Measurements from ENCODE around the gene RPUSD3. TPM values are rescaled to one million over a fixed set of nuclear protein-coding genes. Genes with fewer than 3 reads are reported as not detected.
"Not testable (repeated sequence)": the region's sequence is repeated elsewhere in the genome, so short reads cannot be mapped to it uniquely, and the experiment has no call there.

RPUSD3 gene
- total and polyA plus RNA-seq, 2 donors (not counting 3 experiments of a cell fraction or from before 2014, with no cell fraction given): 38.9 to 56.6 TPM

DNA sequence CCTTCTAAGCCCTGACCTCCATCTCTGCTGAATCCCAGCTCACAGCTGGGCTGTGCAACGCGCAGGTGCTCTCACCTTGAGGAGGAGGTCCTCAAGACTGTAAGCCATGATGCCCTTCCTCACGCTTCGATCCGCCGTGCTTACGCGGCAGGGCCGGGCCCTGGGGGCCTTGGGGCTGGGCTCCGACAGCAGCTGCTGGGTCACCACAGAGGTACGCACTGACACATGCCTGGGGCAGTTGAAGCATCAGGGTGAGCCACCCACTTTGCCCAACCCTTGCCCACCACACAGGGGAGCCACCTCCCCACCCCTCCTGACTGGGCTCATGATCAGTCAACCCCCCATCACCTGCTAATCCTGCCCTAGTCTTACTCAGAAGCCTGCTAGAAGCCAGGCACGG lies 33.2 kb upstream of the RPUSD3 start:
- no peak overlapping the region for H3K9ac ChIP-seq (replicated peaks; ENCODE audit: extremely low read depth, insufficient read depth, low read length)
- H3K4me2 ChIP-seq (ENCODE audit: insufficient read depth, low read length): no peak overlapping the region
- H3K9me1 ChIP-seq (replicated peaks; ENCODE audit: control insufficient read depth, extremely low read depth, insufficient read depth, low read length): no peaks in the 10 kb centered on the region
- H4K20me1 ChIP-seq (replicated peaks; ENCODE audit: control insufficient read depth, extremely low read depth, insufficient read depth, low read length): no peaks in the 10 kb centered on the region
- no peak overlapping the region for H3K4me3 ChIP-seq (replicated peaks in 1 of 3; ENCODE audit: insufficient read depth in 1 of 3, low read depth in 1 of 3, low read length in 3 of 3)
- H3K36me3 ChIP-seq (ENCODE audit: control insufficient read depth in 2 of 2, extremely low read depth in 1 of 2, insufficient read depth in 2 of 2, low read length in 2 of 2): no peaks in the 10 kb centered on the region
- CTCF ChIA-PET: no interaction called here
- no peaks in the 10 kb centered on the region for H3K4me1 ChIP-seq (ENCODE audit: control insufficient read depth, extremely low read depth, insufficient read depth, low read length)
- POLR2A ChIA-PET: no interaction called here
- dilution Hi-C loops (cut with MboI; ENCODE audit: extremely low pct_ligation_motif_present, low sequenced_read_pairs) (no loop called here), intact Hi-C loops (cut with micrococcal nuclease) (no loop called here)
- FAIRE-seq: no peak
- H3K27ac ChIP-seq (ENCODE audit: insufficient read depth, low read depth, low read length): no peak overlapping the region
- TF ChIP-seq CTCF (IDR thresholded peaks at IDR 0.05; ENCODE audit: extremely low read depth in 1 of 2, insufficient read depth in 1 of 2, low read depth in 1 of 2, low read length in 2 of 2): no peak
- no TSS peak for BruUV-seq (replicated peaks)
- no peak for DNase-seq (ENCODE audit: low read depth, low spot score)
- no peaks in the 10 kb centered on the region for H3K27me3 ChIP-seq (ENCODE audit: control insufficient read depth in 2 of 2, insufficient read depth in 2 of 2, low read length in 2 of 2)
- no peaks in the 10 kb centered on the region for H3K9me3 ChIP-seq (replicated peaks; ENCODE audit: control insufficient read depth, insufficient read depth, low read length)
- H3K79me2 ChIP-seq (ENCODE audit: control insufficient read depth, insufficient read depth, low read length): no peaks in the 10 kb centered on the region
- no peak overlapping the region for H2AFZ ChIP-seq (ENCODE audit: low read depth, low read length)

- intact Hi-C loops (cut with micrococcal nuclease); H3K27ac ChIP-seq (ENCODE audit: insufficient read depth, low read depth, low read length); H3K4me3 ChIP-seq (replicated peaks in 1 of 3; ENCODE audit: insufficient read depth in 1 of 3, low read depth in 1 of 3, low read length in 3 of 3); H3K4me2 ChIP-seq (ENCODE audit: insufficient read depth, low read length); H3K9me1 ChIP-seq (replicated peaks; ENCODE audit: control insufficient read depth, extremely low read depth, insufficient read depth, low read length); FAIRE-seq; BruUV-seq (replicated peaks); dilution Hi-C loops (cut with MboI; ENCODE audit: extremely low pct_ligation_motif_present, low sequenced_read_pairs); H4K20me1 ChIP-seq (replicated peaks; ENCODE audit: control insufficient read depth, extremely low read depth, insufficient read depth, low read length); H3K4me1 ChIP-seq (ENCODE audit: control insufficient read depth, extremely low read depth, insufficient read depth, low read length); H3K27me3 ChIP-seq (ENCODE audit: control insufficient read depth in 2 of 2, insufficient read depth in 2 of 2, low read length in 2 of 2); H3K9me3 ChIP-seq (replicated peaks; ENCODE audit: control insufficient read depth, insufficient read depth, low read length); H3K79me2 ChIP-seq (ENCODE audit: control insufficient read depth, insufficient read depth, low read length); H2AFZ ChIP-seq (ENCODE audit: low read depth, low read length); H3K36me3 ChIP-seq (ENCODE audit: control insufficient read depth in 2 of 2, extremely low read depth in 1 of 2, insufficient read depth in 2 of 2, low read length in 2 of 2); POLR2A ChIA-PET; DNase-seq (ENCODE audit: low read depth, low spot score); H3K9ac ChIP-seq (replicated peaks; ENCODE audit: extremely low read depth, insufficient read depth, low read length): not testable (repeated sequence)
- CTCF ChIA-PET: interaction anchor here (0.9 kb wide), 1 partner anchor 18 kb away, joined by 6 read pairs; no protein-coding TSS in a partner anchor
These were observed 32.4 kb upstream of the RPUSD3 start for GRCh38 chr3:9876255-9876654.

All from endothelial cell of umbilical vein (primary cell).